Endodermal cell (in vitro differentiated cells): Measurements from ENCODE around the gene NIPBL. TPM values are rescaled to one million over a fixed set of nuclear protein-coding genes. Genes with fewer than 3 reads are reported as not detected.

Experiments
- DNase-seq: peaks from one replicate; pipeline ENCODE4 v3.0.0-alpha.2; 2017
- H3K27ac ChIP-seq: 2 replicates; pipeline ENCODE4 v1.5.1; 2013; ENCODE audit warnings: mild to moderate bottlenecking, low read depth, low read length, moderate library complexity
- H3K27me3 ChIP-seq: 2 replicates; pipeline ENCODE4 v1.6.1; 2013; ENCODE audit warnings: mild to moderate bottlenecking, low read length, moderate library complexity; ENCODE audit not compliant: insufficient read depth, control insufficient read depth, poor library complexity, severe bottlenecking
- H3K36me3 ChIP-seq: 2 replicates; pipeline ENCODE4 v1.7.0; 2013; ENCODE audit warnings: mild to moderate bottlenecking, low read length, moderate library complexity; ENCODE audit not compliant: control insufficient read depth, insufficient read depth
- H3K4me1 ChIP-seq: one replicate; pipeline ENCODE4 v1.7.0; 2013; ENCODE audit warnings: low read length; ENCODE audit not compliant: control insufficient read depth, insufficient read depth
- H3K4me3 ChIP-seq: 2 replicates; pipeline ENCODE4 v1.5.1; 2013; ENCODE audit warnings: mild to moderate bottlenecking, low read length, moderate library complexity
- H3K9ac ChIP-seq: 2 replicates; pipeline ENCODE4 v1.6.1; 2013; ENCODE audit warnings: mild to moderate bottlenecking, low read length, moderate library complexity; ENCODE audit not compliant: poor library complexity, severe bottlenecking; ENCODE audit errors: extremely low read depth
- H3K9me3 ChIP-seq: 2 replicates; pipeline ENCODE4 v1.6.1; 2013; ENCODE audit warnings: mild to moderate bottlenecking, low read length, moderate library complexity; ENCODE audit not compliant: control insufficient read depth
- H3K27ac Mint-ChIP-seq: 2 replicates; pipeline ENCODE4 v1.8.0; 2020; ENCODE audit warnings: mixed read lengths
- H3K27me3 Mint-ChIP-seq: 2 replicates; pipeline ENCODE4 v1.8.0; 2021; ENCODE audit warnings: mild to moderate bottlenecking, mixed read lengths; ENCODE audit not compliant: insufficient read depth
- H3K36me3 Mint-ChIP-seq: 2 replicates; pipeline ENCODE4 v1.8.0; 2020; ENCODE audit warnings: low read depth, mixed read lengths
- H3K4me1 Mint-ChIP-seq: 2 replicates; pipeline ENCODE4 v1.8.0; 2020; ENCODE audit warnings: mixed read lengths
- H3K4me3 Mint-ChIP-seq: 2 replicates; pipeline ENCODE4 v1.8.0; 2020; ENCODE audit warnings: mild to moderate bottlenecking, moderate library complexity, mixed read lengths
- H3K9me3 Mint-ChIP-seq: 2 replicates; pipeline ENCODE4 v1.8.0; 2020; ENCODE audit warnings: mild to moderate bottlenecking, mixed read lengths
- CTCF ChIP-seq: fragments of 200-600 bp; sonication (generic); conservative IDR thresholded peaks from 2 replicates; pipeline ENCODE4 v1.5.0; 2021; ENCODE audit warnings: antibody characterized with exemption, mild to moderate bottlenecking
- WGBS, 2 experiments: methylation state at CpG; one replicate each; pipeline versions ENCODE4 v1.1.5 to v1.1.7; 2013; ENCODE audit warnings: missing lambda C conversion rate in 2 of 2, mixed read lengths in 1 of 2; ENCODE audit not compliant: insufficient coverage in 1 of 2, insufficient read length in 1 of 2; 5-methylcytosine and 5-hydroxymethylcytosine counted together
- total RNA-seq, 2 donors: library from RNA; stranded (reverse); fragmentation: NEBNext Ultra II Directional in 1 of 2; extraction: Animal tissue kit (Norgen Biotek cat#: 25700) in 1 of 2; gene quantifications; 2 replicates in 1 of 2; 3 replicates in 1 of 2; pipeline ENCODE4 v1.2.1, GENCODE V29; 2021

NIPBL gene
- total RNA-seq, 2 donors from 2014 or later = 63.3 to 65.8 TPM

DNA sequence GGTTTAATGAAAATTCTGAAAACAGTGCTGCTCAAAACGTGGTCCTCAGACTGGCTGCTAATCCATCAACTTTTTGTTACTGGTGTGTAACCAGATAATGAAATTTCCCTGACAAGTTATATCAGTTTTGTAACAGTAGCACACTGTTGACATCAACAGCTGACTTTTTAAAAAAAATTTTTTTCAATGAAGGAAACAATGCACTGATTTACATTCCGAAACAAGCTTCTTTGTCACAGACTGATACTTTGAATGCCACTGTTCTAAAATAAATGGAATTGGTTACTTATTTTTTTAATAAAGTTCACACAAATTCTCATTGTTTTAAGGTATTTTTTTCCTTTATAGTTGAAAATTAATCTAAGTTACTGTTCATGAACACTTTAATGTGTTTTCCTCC, 169.1 kb downstream of the NIPBL start:
- no peak overlapping the region for H3K4me3 ChIP-seq
- Mint-ChIP-seq H3K9me3 (peaks cover 2% of the 10 kb centered on the region), H3K27ac (no peak overlapping the region), H3K36me3 (peaks cover 44% of the 10 kb centered on the region), H3K4me3 (no peak overlapping the region), H3K27me3 (no peaks in the 10 kb centered on the region), H3K4me1 (no peaks in the 10 kb centered on the region)
- H3K9ac ChIP-seq = no peak overlapping the region
- 94 to 95% methylated on average over 2 of the region's 2 CpGs for WGBS, 2 experiments
- H3K27ac ChIP-seq = no peak overlapping the region
- DNase-seq = no peak
- TF ChIP-seq CTCF = no peak
- H3K27me3 ChIP-seq = no peaks in the 10 kb centered on the region
- H3K36me3 ChIP-seq = peaks cover 69% of the 10 kb centered on the region
- H3K9me3 ChIP-seq = peaks cover 4% of the 10 kb centered on the region
- H3K4me1 ChIP-seq = no peaks in the 10 kb centered on the region

GRCh38 chr5:37047947-37048346, 171.4 kb downstream of the NIPBL start:
- Histone ChIP-seq H3K27ac (no peak overlapping the region), H3K9ac (no peak overlapping the region), H3K9me3 (peaks cover 7% of the 10 kb centered on the region), H3K4me1 (no peaks in the 10 kb centered on the region), H3K27me3 (no peaks in the 10 kb centered on the region), H3K36me3 (peaks cover 89% of the 10 kb centered on the region), H3K4me3 (no peak overlapping the region)
- no peak for DNase-seq
- Mint-ChIP-seq H3K9me3 (peaks cover 5% of the 10 kb centered on the region), H3K4me1 (no peaks in the 10 kb centered on the region), H3K4me3 (no peak overlapping the region), H3K27me3 (no peaks in the 10 kb centered on the region), H3K27ac (no peak overlapping the region), H3K36me3 (peaks cover 52% of the 10 kb centered on the region)
- no peak for TF ChIP-seq CTCF

DNA sequence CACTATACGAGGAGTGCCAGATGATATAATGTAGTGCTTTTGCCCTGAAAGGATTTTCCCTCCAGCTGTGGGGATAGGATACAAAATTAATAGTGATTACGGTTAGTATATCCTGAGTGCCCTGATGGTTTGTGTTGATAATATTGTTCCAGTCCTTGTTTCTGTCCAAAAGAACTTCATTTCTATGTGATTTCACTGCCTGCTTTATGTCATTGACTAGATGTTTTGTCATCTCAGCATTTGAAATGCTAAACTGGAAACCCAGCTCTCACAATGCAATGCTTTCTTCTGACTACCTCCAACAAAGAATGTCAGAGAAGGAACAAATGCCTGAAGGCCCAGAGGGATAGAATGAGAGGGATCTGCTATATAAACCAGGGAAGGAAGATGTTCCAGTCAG, 177.8 kb downstream of the NIPBL start:
- WGBS, 2 experiments = 98 to 100% methylated on average over 1 to 2 of the region's 2 CpGs
- H3K9ac ChIP-seq = no peak overlapping the region
- H3K36me3 ChIP-seq = peaks cover 89% of the 10 kb centered on the region
- no peaks in the 10 kb centered on the region for H3K4me1 ChIP-seq
- Mint-ChIP-seq H3K4me3 (no peak overlapping the region), H3K27me3 (no peaks in the 10 kb centered on the region), H3K9me3 (peaks cover 5% of the 10 kb centered on the region), H3K4me1 (no peaks in the 10 kb centered on the region), H3K27ac (no peak overlapping the region), H3K36me3 (peaks cover 68% of the 10 kb centered on the region)
- no peak for TF ChIP-seq CTCF
- H3K4me3 ChIP-seq = no peak overlapping the region
- peaks cover 7% of the 10 kb centered on the region for H3K9me3 ChIP-seq
- no peak for DNase-seq
- H3K27me3 ChIP-seq = no peaks in the 10 kb centered on the region
- peak overlapping the region; percentile 38 for H3K27ac ChIP-seq
